Neural progenitor cell (in vitro differentiated cells): ENCODE data around the gene EIF4G3. TPM values are rescaled to one million over a fixed set of nuclear protein-coding genes. Genes with fewer than 3 reads are reported as not detected.

Experiments
- DNase-seq: peaks from one replicate; pipeline ENCODE4 v3.0.0-alpha.2; 2016; ENCODE audit warnings: low spot score
- H2AFZ ChIP-seq: fragments of 200-600 bp; sonication (generic); replicated peaks from 2 replicates; pipeline ENCODE4 v1.6.1; 2016; ENCODE audit warnings: antibody characterized with exemption
- H3F3A ChIP-seq: fragments of 200-600 bp; sonication (generic); 2 replicates; pipeline ENCODE4 v1.6.1; 2016; ENCODE audit warnings: antibody characterized with exemption, low read depth
- H3K27ac ChIP-seq: fragments of 200-600 bp; sonication (generic); 2 replicates; pipeline ENCODE4 v1.5.1; 2016; ENCODE audit warnings: mild to moderate bottlenecking
- H3K27me3 ChIP-seq: fragments of 200-600 bp; sonication (generic); 2 replicates; pipeline ENCODE4 v1.6.1; 2016; ENCODE audit warnings: mild to moderate bottlenecking, moderate library complexity
- H3K36me3 ChIP-seq: fragments of 200-600 bp; sonication (generic); 2 replicates; pipeline ENCODE4 v1.5.1; 2016
- H3K4me1 ChIP-seq: fragments of 200-600 bp; sonication (generic); 2 replicates; pipeline ENCODE4 v1.6.1; 2016; ENCODE audit warnings: mixed run types
- H3K4me2 ChIP-seq: fragments of 200-600 bp; sonication (generic); 2 replicates; pipeline ENCODE4 v1.6.1; 2016
- H3K4me3 ChIP-seq: fragments of 200-600 bp; sonication (generic); 2 replicates; pipeline ENCODE4 v1.5.1; 2016
- H3K79me2 ChIP-seq: fragments of 200-600 bp; sonication (generic); 2 replicates; pipeline ENCODE4 v1.6.1; 2016; ENCODE audit warnings: low read depth
- H3K9ac ChIP-seq: fragments of 200-600 bp; sonication (generic); 2 replicates; pipeline ENCODE4 v1.6.1; 2016
- H3K9me3 ChIP-seq: fragments of 200-600 bp; sonication (generic); 2 replicates; pipeline ENCODE4 v1.5.1; 2016; ENCODE audit warnings: low read depth
- H4K20me1 ChIP-seq: fragments of 200-600 bp; sonication (generic); 2 replicates; pipeline ENCODE4 v1.6.1; 2016; ENCODE audit warnings: low read depth
- H3K27ac Mint-ChIP-seq: 3 replicates; pipeline ENCODE4 v1.8.0; 2021; ENCODE audit warnings: mixed read lengths
- H3K27me3 Mint-ChIP-seq: 2 replicates; pipeline ENCODE4 v1.8.0; 2022; ENCODE audit warnings: low read depth, mild to moderate bottlenecking, inconsistent platforms, moderate library complexity, mixed read lengths; ENCODE audit not compliant: insufficient read depth
- H3K36me3 Mint-ChIP-seq: 3 replicates; pipeline ENCODE4 v1.8.0; 2021; ENCODE audit warnings: mixed read lengths
- H3K4me1 Mint-ChIP-seq: 3 replicates; pipeline ENCODE4 v1.8.0; 2021; ENCODE audit warnings: mixed read lengths
- H3K4me3 Mint-ChIP-seq: 3 replicates; pipeline ENCODE4 v1.8.0; 2021; ENCODE audit warnings: mild to moderate bottlenecking, moderate library complexity, mixed read lengths
- H3K9me3 Mint-ChIP-seq: 3 replicates; pipeline ENCODE4 v1.8.0; 2020; ENCODE audit warnings: mixed read lengths
- CTCF ChIP-seq: fragments of 200-600 bp; sonication (generic); IDR thresholded peaks from 2 replicates; pipeline ENCODE4 v1.5.1; 2017; ENCODE audit warnings: antibody characterized with exemption, mild to moderate bottlenecking
- EZH2 ChIP-seq: fragments of 200-600 bp; sonication (generic); IDR thresholded peaks from 2 replicates; pipeline ENCODE4 v1.6.1; 2017; ENCODE audit warnings: antibody characterized with exemption, mild to moderate bottlenecking, moderate library complexity
- EZH2phosphoT487 ChIP-seq: fragments of 200-600 bp; sonication (generic); IDR thresholded peaks from 2 replicates; pipeline ENCODE4 v1.6.1; 2017; ENCODE audit warnings: antibody characterized with exemption
- total RNA-seq: library from RNA; depleted of rRNA; stranded (reverse); fragments of >200 nt; gene quantifications from 2 replicates; pipeline ENCODE4 v1.2.3, GENCODE V29; 2015; ENCODE audit warnings: low replicate concordance

EIF4G3 gene
- total RNA-seq, 1 donor from 2014 or later: 73.4 TPM

- Histone ChIP-seq H3K27ac (no peak overlapping the region), H3K9me3 (no peaks in the 10 kb centered on the region), H3K4me2 (no peak overlapping the region), H2AFZ (no peak overlapping the region), H3K27me3 (no peaks in the 10 kb centered on the region), H3K4me3 (no peak overlapping the region), H3K79me2 (peaks cover 2% of the 10 kb centered on the region), H3K36me3 (no peaks in the 10 kb centered on the region), H3K9ac (no peak overlapping the region), H3F3A (no peaks in the 10 kb centered on the region), H3K4me1 (peaks cover 9% of the 10 kb centered on the region), H4K20me1 (no peaks in the 10 kb centered on the region)
- TF ChIP-seq EZH2 (no peak), CTCF (no peak), EZH2phosphoT487 (no peak)
- Mint-ChIP-seq H3K4me1 (no peaks in the 10 kb centered on the region), H3K27ac (no peak overlapping the region), H3K4me3 (no peak overlapping the region), H3K27me3 (no peaks in the 10 kb centered on the region), H3K36me3 (peaks cover 10% of the 10 kb centered on the region), H3K9me3 (no peaks in the 10 kb centered on the region)
- no peak for DNase-seq
These were observed 211.9 kb downstream of the EIF4G3 start for GRCh38 chr1:20964540-20965484.

GRCh38 chr1:20962576-20963258 is 214.0 kb downstream of the EIF4G3 start:
- Mint-ChIP-seq H3K27ac (no peak overlapping the region), H3K4me1 (no peaks in the 10 kb centered on the region), H3K27me3 (no peaks in the 10 kb centered on the region), H3K9me3 (no peaks in the 10 kb centered on the region), H3K36me3 (peaks cover 13% of the 10 kb centered on the region), H3K4me3 (no peak overlapping the region)
- no peak for DNase-seq
- Histone ChIP-seq H3K9ac (no peak overlapping the region), H3K27me3 (no peaks in the 10 kb centered on the region), H3K79me2 (peaks cover 23% of the 10 kb centered on the region), H3K36me3 (no peaks in the 10 kb centered on the region), H3K4me1 (peaks cover 9% of the 10 kb centered on the region), H3K4me2 (no peak overlapping the region), H3F3A (no peaks in the 10 kb centered on the region), H3K4me3 (no peak overlapping the region), H3K9me3 (no peaks in the 10 kb centered on the region), H4K20me1 (peaks cover 13% of the 10 kb centered on the region), H3K27ac (no peak overlapping the region), H2AFZ (no peak overlapping the region)
- no peak for TF ChIP-seq EZH2
- TF ChIP-seq EZH2phosphoT487: no peak
- no peak for TF ChIP-seq CTCF

GRCh38 chr1:20958430-20958829 is 218.3 kb downstream of the EIF4G3 start:
- Mint-ChIP-seq H3K4me1 (no peaks in the 10 kb centered on the region), H3K27me3 (no peaks in the 10 kb centered on the region), H3K36me3 (peaks cover 21% of the 10 kb centered on the region), H3K4me3 (no peak overlapping the region), H3K9me3 (no peaks in the 10 kb centered on the region), H3K27ac (no peak overlapping the region)
- no peaks in the 10 kb centered on the region for H3K9me3 ChIP-seq
- H3K4me2 ChIP-seq: no peak overlapping the region
- DNase-seq: no peak
- no peaks in the 10 kb centered on the region for H3K36me3 ChIP-seq
- no peaks in the 10 kb centered on the region for H3F3A ChIP-seq
- no peaks in the 10 kb centered on the region for H3K27me3 ChIP-seq
- H3K79me2 ChIP-seq: peaks cover 25% of the 10 kb centered on the region
- no peak for TF ChIP-seq EZH2phosphoT487
- no peak for TF ChIP-seq EZH2
- TF ChIP-seq CTCF: no peak
- H3K9ac ChIP-seq: no peak overlapping the region
- no peak overlapping the region for H3K27ac ChIP-seq
- H3K4me3 ChIP-seq: no peak overlapping the region
- no peak overlapping the region for H2AFZ ChIP-seq
- H3K4me1 ChIP-seq: no peaks in the 10 kb centered on the region
- H4K20me1 ChIP-seq: peaks cover 15% of the 10 kb centered on the region
